Neural cell (in vitro differentiated cells): Measurements from ENCODE around the gene ZCCHC2. TPM values are rescaled to one million over a fixed set of nuclear protein-coding genes. Genes with fewer than 3 reads are reported as not detected.

Experiments used
- H2AFZ ChIP-seq: fragments of 200-600, 300-800 bp; sonication (generic), shearing (Covaris generic); 2 replicates; pipeline ENCODE4 v1.6.0; 2014; ENCODE audit warnings: low read depth, mild to moderate bottlenecking, antibody characterized with exemption, low read length, moderate library complexity
- H3F3A ChIP-seq: fragments of 200-600 bp; shearing (Covaris generic); 2 replicates; pipeline ENCODE4 v1.6.1; 2016; ENCODE audit warnings: mild to moderate bottlenecking, moderate library complexity, mixed read lengths, antibody characterized with exemption, low read length; ENCODE audit not compliant: insufficient read depth, poor library complexity, severe bottlenecking
- H3K27ac ChIP-seq: fragments of 200-600, 300-800 bp; sonication (generic), shearing (Covaris generic); 2 replicates; pipeline ENCODE4 v1.5.1; 2014; ENCODE audit warnings: mild to moderate bottlenecking, low read length, moderate library complexity
- H3K27me3 ChIP-seq: fragments of 300-800, 200-600 bp; sonication (generic), shearing (Covaris generic); 2 replicates; pipeline ENCODE4 v1.6.0; 2014; ENCODE audit warnings: mild to moderate bottlenecking, low read depth, low read length, moderate library complexity; ENCODE audit not compliant: insufficient read depth
- H3K36me3 ChIP-seq: fragments of 300-800, 200-600 bp; sonication (generic), shearing (Covaris generic); 2 replicates; pipeline ENCODE4 v1.5.1; 2014; ENCODE audit warnings: mild to moderate bottlenecking, antibody characterized with exemption, low read length, moderate library complexity; ENCODE audit not compliant: insufficient read depth
- H3K4me2 ChIP-seq: fragments of 300-800, 200-600 bp; sonication (generic), shearing (Covaris generic); 2 replicates; pipeline ENCODE4 v1.6.0; 2014; ENCODE audit warnings: mild to moderate bottlenecking, low read length
- H3K4me3 ChIP-seq: fragments of 300-800, 200-600 bp; sonication (generic), shearing (Covaris generic); 2 replicates; pipeline ENCODE4 v1.5.1; 2014; ENCODE audit warnings: mild to moderate bottlenecking, low read length, moderate library complexity
- H3K79me2 ChIP-seq: fragments of 200-600 bp; shearing (Covaris generic); replicated peaks from 2 replicates; pipeline ENCODE4 v1.6.0; 2014; ENCODE audit warnings: mild to moderate bottlenecking, low read length, moderate library complexity; ENCODE audit not compliant: insufficient read depth
- H3K9ac ChIP-seq: fragments of 300-800, 200-600 bp; sonication (generic), shearing (Covaris generic); 2 replicates; pipeline ENCODE4 v1.6.1; 2016; ENCODE audit warnings: mild to moderate bottlenecking, low read length, mixed read lengths
- H3K9me2 ChIP-seq: fragments of 200-600 bp; shearing (Covaris generic); 2 replicates; pipeline ENCODE4 v1.6.1; 2016; ENCODE audit warnings: mild to moderate bottlenecking, low read length, mixed read lengths; ENCODE audit not compliant: insufficient read depth
- H3K9me3 ChIP-seq: fragments of 200-600, 300-800 bp; sonication (generic), shearing (Covaris generic); 2 replicates; pipeline ENCODE4 v1.6.1; 2016; ENCODE audit warnings: mild to moderate bottlenecking, mixed run types, low read length, moderate library complexity, mixed read lengths
- H4K20me1 ChIP-seq: fragments of 200-600 bp; shearing (Covaris generic); 2 replicates; pipeline ENCODE4 v1.6.1; 2016; ENCODE audit warnings: mild to moderate bottlenecking, mixed run types; ENCODE audit not compliant: insufficient read depth
- CTCF ChIP-seq: fragments of 450-650 bp; IDR thresholded peaks from 2 replicates; pipeline ENCODE4 v1.5.1; 2014; ENCODE audit warnings: antibody characterized with exemption, mild to moderate bottlenecking, moderate library complexity; ENCODE audit not compliant: poor library complexity, severe bottlenecking
- EP300 ChIP-seq: fragments of 450-650 bp; conservative IDR thresholded peaks from 2 replicates; pipeline ENCODE4 v1.6.1; 2014; ENCODE audit warnings: antibody characterized with exemption, mild to moderate bottlenecking, moderate library complexity; ENCODE audit not compliant: poor library complexity, severe bottlenecking
- EZH2 ChIP-seq: fragments of 200-600, 300-800 bp; shearing (Covaris generic), sonication (generic); IDR thresholded peaks from 2 replicates; pipeline ENCODE4 v1.6.1; 2014; ENCODE audit warnings: antibody characterized with exemption, low read length, borderline replicate concordance, mild to moderate bottlenecking; ENCODE audit not compliant: insufficient read depth, poor library complexity, severe bottlenecking
- MXI1 ChIP-seq: fragments of 450-650 bp; conservative IDR thresholded peaks from 2 replicates; pipeline ENCODE4 v1.6.1; 2014; ENCODE audit warnings: antibody characterized with exemption, mild to moderate bottlenecking; ENCODE audit not compliant: poor library complexity, severe bottlenecking
- POLR2AphosphoS5 ChIP-seq: IDR thresholded peaks from 2 replicates; pipeline ENCODE4 v1.6.1; 2012
- RAD21 ChIP-seq: fragments of 450-650 bp; conservative IDR thresholded peaks from 2 replicates; pipeline ENCODE4 v1.6.1; 2014; ENCODE audit warnings: antibody characterized with exemption, mild to moderate bottlenecking, moderate library complexity
- REST ChIP-seq: IDR thresholded peaks from 2 replicates; pipeline ENCODE4 v1.6.1; 2012; ENCODE audit warnings: borderline replicate concordance
- SMC3 ChIP-seq: fragments of 450-650 bp; conservative IDR thresholded peaks from 2 replicates; pipeline ENCODE4 v1.6.1; 2014; ENCODE audit warnings: antibody characterized with exemption, mild to moderate bottlenecking, moderate library complexity; ENCODE audit not compliant: poor library complexity
- TAF1 ChIP-seq: IDR thresholded peaks from 2 replicates; pipeline ENCODE4 v1.6.1; 2012; ENCODE audit warnings: low read depth
- polyA plus RNA-seq: library from polyadenylated mRNA; depleted of rRNA; stranded (reverse); fragments of >200 nt; gene quantifications from 2 replicates; pipeline ENCODE4 v1.2.3, GENCODE V29; 2014

Gene ZCCHC2
- polyA plus RNA-seq, 1 donor from 2014 or later, result 3.8 TPM

GRCh38 chr18:62490967-62491695, 31.7 kb upstream of the ZCCHC2 start:
- no peaks in the 10 kb centered on the region for H3K36me3 ChIP-seq
- no peak overlapping the region for H3K9ac ChIP-seq
- TF ChIP-seq EZH2 (no peak), CTCF (no peak), TAF1 (no peak), POLR2AphosphoS5 (no peak), RAD21 (no peak), EP300 (no peak), MXI1 (no peak), REST (no peak), SMC3 (no peak)
- no peaks in the 10 kb centered on the region for H3K9me3 ChIP-seq
- no peak overlapping the region for H3K4me2 ChIP-seq
- H4K20me1 ChIP-seq, result no peaks in the 10 kb centered on the region
- H3K4me3 ChIP-seq, result no peak overlapping the region
- no peaks in the 10 kb centered on the region for H3K79me2 ChIP-seq
- no peaks in the 10 kb centered on the region for H3K9me2 ChIP-seq
- H3K27ac ChIP-seq, result no peak overlapping the region
- no peaks in the 10 kb centered on the region for H3F3A ChIP-seq
- H3K27me3 ChIP-seq, result no peaks in the 10 kb centered on the region
- no peak overlapping the region for H2AFZ ChIP-seq

- Histone ChIP-seq H4K20me1 (no peaks in the 10 kb centered on the region), H3K79me2 (no peaks in the 10 kb centered on the region)
- TF ChIP-seq TAF1, result no peak
- no peak for TF ChIP-seq EP300
- TF ChIP-seq EZH2, result no peak
- no peak for TF ChIP-seq CTCF
Observed at GRCh38 chr18:62493033-62493862, 29.6 kb upstream of the ZCCHC2 start.

More at GRCh38 chr18:62493033-62493862, 29.6 kb upstream of the ZCCHC2 start:
- H3K27me3 ChIP-seq, result no peaks in the 10 kb centered on the region
- H3K4me3 ChIP-seq, result no peak overlapping the region
- no peaks in the 10 kb centered on the region for H3K9me2 ChIP-seq
- H3K9ac ChIP-seq, result no peak overlapping the region
- no peaks in the 10 kb centered on the region for H3K36me3 ChIP-seq
- no peak overlapping the region for H3K27ac ChIP-seq
- H2AFZ ChIP-seq, result no peak overlapping the region
- H3K4me2 ChIP-seq, result no peak overlapping the region
- H3K9me3 ChIP-seq, result no peaks in the 10 kb centered on the region
- no peaks in the 10 kb centered on the region for H3F3A ChIP-seq
